Astrocyte of the cerebellum (primary cell): ENCODE results near the gene WWOX.
"Not testable (repeated sequence)": the region's sequence is repeated elsewhere in the genome, so short reads cannot be mapped to it uniquely, and the experiment has no call there.

Experiments used
- DNase-seq: peaks from one replicate; pipeline ENCODE4 v3.0.0-alpha.2; 2011; ENCODE audit warnings: low read depth
- H3K4me3 ChIP-seq: 2 replicates; pipeline ENCODE4 v1.5.1; 2011; ENCODE audit warnings: mild to moderate bottlenecking, low read depth, low read length, moderate library complexity
- in situ Hi-C: cut with HindIII; loops from 2 replicates; pipeline ENCODE4 v1.10.0; 2017; ENCODE audit warnings: low sequenced_read_pairs
- TF ChIP-seq, protein P1 (sequence below): IDR thresholded peaks from 2 replicates; pipeline ENCODE4 v1.5.1; 2012; ENCODE audit warnings: low read length, low read depth, moderate library complexity, mild to moderate bottlenecking; ENCODE audit errors: missing control alignments

The WWOX gene

GRCh38 chr16:78509965-78510364, 410.5 kb downstream of the WWOX start:
- H3K4me3 ChIP-seq = no peak overlapping the region
- TF ChIP-seq, protein P1, sequence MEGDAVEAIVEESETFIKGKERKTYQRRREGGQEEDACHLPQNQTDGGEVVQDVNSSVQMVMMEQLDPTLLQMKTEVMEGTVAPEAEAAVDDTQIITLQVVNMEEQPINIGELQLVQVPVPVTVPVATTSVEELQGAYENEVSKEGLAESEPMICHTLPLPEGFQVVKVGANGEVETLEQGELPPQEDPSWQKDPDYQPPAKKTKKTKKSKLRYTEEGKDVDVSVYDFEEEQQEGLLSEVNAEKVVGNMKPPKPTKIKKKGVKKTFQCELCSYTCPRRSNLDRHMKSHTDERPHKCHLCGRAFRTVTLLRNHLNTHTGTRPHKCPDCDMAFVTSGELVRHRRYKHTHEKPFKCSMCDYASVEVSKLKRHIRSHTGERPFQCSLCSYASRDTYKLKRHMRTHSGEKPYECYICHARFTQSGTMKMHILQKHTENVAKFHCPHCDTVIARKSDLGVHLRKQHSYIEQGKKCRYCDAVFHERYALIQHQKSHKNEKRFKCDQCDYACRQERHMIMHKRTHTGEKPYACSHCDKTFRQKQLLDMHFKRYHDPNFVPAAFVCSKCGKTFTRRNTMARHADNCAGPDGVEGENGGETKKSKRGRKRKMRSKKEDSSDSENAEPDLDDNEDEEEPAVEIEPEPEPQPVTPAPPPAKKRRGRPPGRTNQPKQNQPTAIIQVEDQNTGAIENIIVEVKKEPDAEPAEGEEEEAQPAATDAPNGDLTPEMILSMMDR = no peak
- in situ Hi-C loops = no loop called here
- no peak for DNase-seq

DNA sequence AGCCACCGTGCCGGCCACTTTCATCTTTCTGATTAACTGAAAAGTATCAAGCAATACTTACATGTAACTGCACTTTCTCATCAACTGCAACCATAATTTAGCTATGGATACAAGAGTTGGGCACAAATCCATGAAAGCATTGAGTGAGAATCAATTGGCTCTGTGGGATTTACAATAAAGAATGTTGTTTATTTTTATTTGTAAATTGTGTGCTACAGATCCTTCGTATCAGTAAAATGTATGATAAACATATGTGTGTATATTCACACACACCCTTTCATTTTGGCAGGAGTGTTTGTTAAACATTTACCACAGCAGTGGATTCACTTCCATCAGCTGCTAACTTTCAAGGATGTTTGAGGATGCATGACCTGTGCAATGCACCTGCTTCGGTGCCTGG, 411.0 kb downstream of the WWOX start:
- no peak for DNase-seq
- no peak overlapping the region for H3K4me3 ChIP-seq
- TF ChIP-seq, protein P1 = no peak
- in situ Hi-C loops = no loop called here

GRCh38 chr16:78513838-78514237, 414.4 kb downstream of the WWOX start:
- no peak for DNase-seq
- TF ChIP-seq, protein P1 = no peak
- in situ Hi-C loops = no loop called here
- no peak overlapping the region for H3K4me3 ChIP-seq

GRCh38 chr16:78514888-78515287, 415.4 kb downstream of the WWOX start:
- in situ Hi-C loops, DNase-seq, H3K4me3 ChIP-seq: not testable (repeated sequence)

GRCh38 chr16:78515421-78515820, 416.0 kb downstream of the WWOX start:
- no peak overlapping the region for H3K4me3 ChIP-seq
- in situ Hi-C loops = no loop called here
- no peak for DNase-seq
- TF ChIP-seq, protein P1 = no peak

DNA sequence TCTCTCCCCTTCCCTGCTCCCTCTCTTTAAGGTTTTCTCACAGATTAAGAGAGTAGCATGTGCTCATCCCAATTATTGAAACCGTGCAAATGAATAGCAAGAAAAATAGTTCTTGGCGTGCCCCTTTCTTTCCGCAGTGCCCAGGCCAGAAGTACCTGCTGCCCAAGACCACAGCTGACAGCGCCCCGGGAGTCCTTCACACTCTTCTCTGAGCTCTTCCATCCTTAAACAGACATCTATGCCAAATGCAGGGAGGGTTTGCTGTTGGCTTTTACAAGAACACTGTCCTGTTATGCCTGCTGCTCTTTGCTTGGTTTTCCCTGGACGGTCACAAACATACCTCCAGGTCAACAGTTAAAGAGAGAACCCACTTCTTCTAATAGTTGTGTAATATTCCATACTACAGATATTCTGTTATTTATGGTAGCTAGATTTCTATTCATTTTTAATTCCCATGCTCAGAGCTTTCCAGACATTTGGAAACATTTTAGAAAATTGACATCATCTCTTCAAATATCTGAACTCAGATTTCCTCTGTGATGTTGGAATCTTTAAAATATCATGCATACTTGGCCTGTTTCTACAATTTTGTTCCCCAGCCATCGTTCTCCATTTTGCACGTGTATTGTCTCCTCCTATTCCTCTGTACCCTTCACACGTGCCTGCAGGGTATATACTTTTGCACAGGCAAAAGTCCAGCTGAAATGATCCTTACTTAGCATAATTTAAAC, 416.7 kb downstream of the WWOX start:
- TF ChIP-seq, protein P1 = no peak
- no peak for DNase-seq
- in situ Hi-C loops = no loop called here
- H3K4me3 ChIP-seq = no peak overlapping the region

GRCh38 chr16:78519896-78520295, 420.4 kb downstream of the WWOX start:
- in situ Hi-C loops = no loop called here
- no peak for DNase-seq
- TF ChIP-seq, protein P1 = no peak
- no peak overlapping the region for H3K4me3 ChIP-seq
